HepG2 (cell line): ENCODE measurements around the gene WNT10A. TPM values are rescaled to one million over a fixed set of nuclear protein-coding genes. Genes with fewer than 3 reads are reported as not detected.

Experiments used
- ATAC-seq: fragments of 200-7000 bp; cut with Tn5 transposase; 3 replicates; pipeline ENCODE4 v1.9.1; 2020; ENCODE audit warnings: mild to moderate bottlenecking, moderate library complexity
- BruUV-seq: library from RNA; stranded (reverse); fragments of 400-500 nt; replicated peaks from 2 replicates; lab custom pipeline; 2021; lab: Mats Ljungman, UMichigan
- CTCF ChIA-PET: fragments of 300-600 bp; formaldehyde crosslinking; extraction: SDS; loops from one replicate; lab custom pipeline; 2021; ENCODE audit warnings: low total read pairs, inconsistent platforms, low intra/inter-chr PET ratio; lab: Yijun Ruan, JAX
- POLR2A ChIA-PET: fragments of 350-600 bp; sonication (Branson Sonifier 250); formaldehyde crosslinking; loops from one replicate; lab custom pipeline; 2020; ENCODE audit warnings: antibody characterized with exemption, inconsistent platforms; lab: Yijun Ruan, JAX
- DNase-seq: peaks from one replicate; pipeline ENCODE4 v3.0.0-alpha.2; 2015; ENCODE audit warnings: low spot score
- FAIRE-seq: peaks from 3 replicates; lab custom pipeline; 2011; peaks lifted over from hg19 to GRCh38; lab: Jason Lieb, UNC
- H2AFZ ChIP-seq: one replicate; pipeline ENCODE4 v1.6.1; 2011; ENCODE audit warnings: low read length, inconsistent platforms
- H3K27ac ChIP-seq: fragments of 300-600 bp; 3 replicates; pipeline ENCODE4 v1.8.0; 2011; ENCODE audit warnings: mixed run types, mild to moderate bottlenecking, mixed read lengths, low read length, inconsistent platforms; ENCODE audit not compliant: insufficient read depth; ENCODE audit errors: extremely low read length
- H3K27me3 ChIP-seq, 2 experiments: fragments of 200-600 bp in 1 of 2; 2 replicates in 1 of 2; 3 replicates in 1 of 2; pipeline versions ENCODE4 v1.6.0 to v1.8.0; 2011; ENCODE audit warnings: low read length in 2 of 2, mild to moderate bottlenecking in 2 of 2, moderate library complexity in 2 of 2, inconsistent platforms in 1 of 2; ENCODE audit not compliant: insufficient read depth in 2 of 2, control insufficient read depth in 1 of 2
- H3K36me3 ChIP-seq, 2 experiments: fragments of 200-600 bp in 1 of 2; replicated peaks in 1 of 2; 2 replicates in 1 of 2; 3 replicates in 1 of 2; pipeline versions ENCODE4 v1.5.1 to v1.8.0; 2011; ENCODE audit warnings: low read length in 2 of 2, inconsistent platforms in 1 of 2; ENCODE audit not compliant: insufficient read depth in 2 of 2, control insufficient read depth in 1 of 2
- H3K4me1 ChIP-seq: 2 replicates; pipeline ENCODE4 v1.5.1; 2012; ENCODE audit warnings: low read length, inconsistent platforms; ENCODE audit not compliant: insufficient read depth
- H3K4me2 ChIP-seq: 2 replicates; pipeline ENCODE4 v1.6.0; 2011; ENCODE audit warnings: low read depth, low read length, inconsistent platforms
- H3K4me3 ChIP-seq, 3 experiments: fragments of 200-600 bp in 1 of 3; sonication (generic), shearing (Covaris generic) in 1 of 3; replicated peaks in 1 of 3; 2 replicates each; pipeline ENCODE4 v1.5.1; 2011 to 2016; ENCODE audit warnings: low read length in 3 of 3, inconsistent platforms in 2 of 3, low read depth in 2 of 3, mild to moderate bottlenecking in 2 of 3, control low read depth in 1 of 3, mixed read lengths in 1 of 3; ENCODE audit not compliant: insufficient read depth in 1 of 3
- H3K79me2 ChIP-seq: one replicate; pipeline ENCODE4 v1.6.1; 2011; ENCODE audit warnings: low read length, inconsistent platforms; ENCODE audit not compliant: insufficient read depth
- H3K9ac ChIP-seq: 2 replicates; pipeline ENCODE4 v1.6.0; 2011; ENCODE audit warnings: mild to moderate bottlenecking, low read depth, low read length, inconsistent platforms; ENCODE audit not compliant: insufficient read depth
- H3K9me3 ChIP-seq: 2 replicates; pipeline ENCODE4 v1.5.1; 2012; ENCODE audit warnings: mild to moderate bottlenecking, low read length
- H4K20me1 ChIP-seq: 2 replicates; pipeline ENCODE4 v1.6.0; 2011; ENCODE audit warnings: inconsistent platforms, mild to moderate bottlenecking, low read length, moderate library complexity; ENCODE audit not compliant: insufficient read depth
- HNF1A ChIP-seq, 2 experiments: sonication (generic) in 1 of 2; formaldehyde crosslinking in 1 of 2; IDR thresholded peaks; 2 replicates each; pipeline versions ENCODE4 v1.4.0 to v1.6.1; 2016 to 2020; ENCODE audit warnings: borderline replicate concordance in 1 of 2, low read depth in 1 of 2, mild to moderate bottlenecking in 1 of 2, missing genetic modification reagents in 1 of 2
- ZNF570 ChIP-seq: sonication (generic); formaldehyde crosslinking; IDR thresholded peaks from 2 replicates; pipeline ENCODE4 v1.4.0; 2020; ENCODE audit warnings: mild to moderate bottlenecking, missing genetic modification reagents, borderline replicate concordance
- ZNF687 ChIP-seq: sonication (generic); formaldehyde crosslinking; IDR thresholded peaks from 2 replicates; pipeline ENCODE4 v1.5.1; 2020; ENCODE audit warnings: mild to moderate bottlenecking, missing genetic modification reagents, moderate library complexity
- ZNF841 ChIP-seq: sonication (generic); formaldehyde crosslinking; IDR thresholded peaks from 2 replicates; pipeline ENCODE4 v1.8.1; 2023; ENCODE audit warnings: missing genetic modification reagents, borderline replicate concordance
- WGBS: methylation state at CpG from one replicate; pipeline ENCODE4 v1.1.6; 2017; ENCODE audit warnings: low lambda C conversion rate; 5-methylcytosine and 5-hydroxymethylcytosine counted together
- in situ Hi-C: cut with HindIII; loops from 2 replicates; pipeline ENCODE4 v1.10.0; 2017; ENCODE audit warnings: low pct_unique_long_range_greater_than_20kb; ENCODE audit not compliant: extremely low pct_ligation_motif_present
- intact Hi-C: fragments of 100-400 bp; cut with micrococcal nuclease; formaldehyde crosslinking; loops from one replicate; pipeline ENCODE4 v1.10.0; 2022; ENCODE audit not compliant: unreplicated experiment
- polyA plus RNA-seq, 8 experiments: library from polyadenylated mRNA; depleted of rRNA in 3 of 8; stranded (reverse) in 7 of 8; unstranded in 1 of 8; fragments of >200 nt; fragmentation: Illumina TruSeq in 4 of 8; extraction: Trizol in 4 of 8; gene quantifications; 2 replicates each; pipeline versions ENCODE4 v1.2.1 to v1.2.3, GENCODE V29; 2011 to 2016; ENCODE audit warnings: low read depth in 4 of 8, missing spikeins in 1 of 8, mixed read lengths in 1 of 8; ENCODE audit not compliant: insufficient read depth in 1 of 8
- total RNA-seq, 5 experiments: library from RNA; depleted of rRNA; stranded (reverse); fragments of >200 nt; fragmentation: Illumina TruSeq; extraction: Trizol; gene quantifications; 2 replicates each; pipeline ENCODE4 v1.2.3, GENCODE V29; 2016; ENCODE audit warnings: low read depth in 1 of 5

Gene WNT10A
- total and polyA plus RNA-seq, 2 of the 13 experiments (the other 11 are each of a cell fraction or from before 2014, with no cell fraction given), result 0.03 TPM; not detected in 1

- TF ChIP-seq ZNF687 (CRISPR knock-in tag) (peak; percentile 15; the same call in 1 of the 2 replicates), ZNF570 (no peak)
Observed at GRCh38 chr2:218880102-218880858, at the start of gene WNT10A (continued).

- Histone ChIP-seq H3K9ac (no peak within 1 kb of the TSS), H3K27me3 (peaks cover 16 to 81% of the 10 kb centered on the region in 2 experiments; a peak in 4 of 5 replicates), H3K4me1 (peaks cover 40% of the 10 kb centered on the region), H3K4me2 (peak within 1 kb of the TSS; percentile 26), H2AFZ (no peak within 1 kb of the TSS), H3K79me2 (no peaks in the 10 kb centered on the region), H4K20me1 (no peaks in the 10 kb centered on the region), H3K36me3 (no peaks in the 10 kb centered on the region), H3K9me3 (no peaks in the 10 kb centered on the region), H3K4me3 (peak within 1 kb of the TSS in 1 of 3 experiments; percentile 8; a peak in 1 of 6 replicates), H3K27ac (no peak within 1 kb of the TSS)
- intact Hi-C loops, result no loop called here
- FAIRE-seq (no peak), DNase-seq (no peak), ATAC-seq (peak; percentile 24)
- ChIA-PET CTCF (no interaction called here), POLR2A (interaction anchor here (1.0 kb wide), 1 partner anchor 49 kb away, joined by 3 read pairs; the partner anchor contains the start of gene CYP27A1)
- in situ Hi-C loops, result loop anchor here (25.0 kb wide), 1 partner anchor 94 kb away; no protein-coding TSS in a partner anchor
- WGBS, result 37% methylated on average over 17 of the region's 18 CpGs
- no TSS peak for BruUV-seq
- TF ChIP-seq ZNF841 (CRISPR knock-in tag) (no peak), ZNF687 (CRISPR knock-in tag) (peak; percentile 28; the same call in 1 of the 2 replicates), HNF1A (IDR thresholded peaks at IDR 0.05; ENCODE audit: low read depth) (no peak), HNF1A (CRISPR knock-in tag; IDR thresholded peaks at IDR 0.05; ENCODE audit: borderline replicate concordance) (no peak)
Observed at GRCh38 chr2:218831378-218831990, 49.2 kb upstream of the WNT10A start, which contains the start of gene PRKAG3. PRKAG3 (minus strand) TSS chr2:218831803.
